ENCODE data around the gene SGSH. TPM values are rescaled to one million over a fixed set of nuclear protein-coding genes. Genes with fewer than 3 reads are reported as not detected.

SGSH gene
- polyA plus RNA-seq, 1 donor, result 19.7 TPM

DNA sequence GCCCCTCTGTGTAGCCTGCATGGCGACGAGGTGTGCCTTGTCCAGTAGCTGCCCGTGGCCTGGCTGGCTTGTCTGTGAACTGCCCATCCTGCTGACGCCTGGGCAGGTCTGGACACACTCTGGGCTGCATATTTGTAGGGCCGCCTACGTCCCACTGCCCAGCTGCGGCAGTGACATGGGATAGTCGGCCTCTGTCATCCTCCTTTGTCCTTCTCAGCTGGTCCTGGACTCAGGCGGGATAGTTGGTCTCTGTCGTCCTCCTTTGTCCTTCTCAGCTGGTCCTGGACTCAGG is 35.8 kb downstream of the SGSH start:
- no peak for DNase-seq (ENCODE audit: low read depth)

- no peak for DNase-seq (ENCODE audit: low read depth)
Observed at GRCh38 chr17:80183581-80184422, 36.3 kb downstream of the SGSH start.

DNA sequence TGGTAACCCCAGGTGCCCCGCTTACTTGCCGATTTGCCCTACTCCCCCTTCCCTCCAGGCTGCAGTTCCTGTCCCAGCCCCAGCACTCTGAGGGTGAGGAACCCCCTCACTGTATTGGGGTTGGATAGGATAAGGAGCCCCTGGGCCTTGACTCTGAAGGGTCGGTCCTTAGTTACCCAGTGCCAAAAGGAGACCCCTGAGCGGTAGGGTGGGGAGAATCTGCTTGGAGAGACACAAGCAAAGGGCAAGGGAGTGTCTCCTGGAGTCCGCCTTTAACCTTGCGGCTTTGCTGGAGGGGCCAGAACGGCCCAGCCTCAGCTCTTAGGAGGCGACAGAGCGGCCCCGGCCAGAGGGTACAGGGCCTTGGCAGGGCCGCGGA is 37.3 kb downstream of the SGSH start:
- no peak for DNase-seq (ENCODE audit: low read depth)

DNA sequence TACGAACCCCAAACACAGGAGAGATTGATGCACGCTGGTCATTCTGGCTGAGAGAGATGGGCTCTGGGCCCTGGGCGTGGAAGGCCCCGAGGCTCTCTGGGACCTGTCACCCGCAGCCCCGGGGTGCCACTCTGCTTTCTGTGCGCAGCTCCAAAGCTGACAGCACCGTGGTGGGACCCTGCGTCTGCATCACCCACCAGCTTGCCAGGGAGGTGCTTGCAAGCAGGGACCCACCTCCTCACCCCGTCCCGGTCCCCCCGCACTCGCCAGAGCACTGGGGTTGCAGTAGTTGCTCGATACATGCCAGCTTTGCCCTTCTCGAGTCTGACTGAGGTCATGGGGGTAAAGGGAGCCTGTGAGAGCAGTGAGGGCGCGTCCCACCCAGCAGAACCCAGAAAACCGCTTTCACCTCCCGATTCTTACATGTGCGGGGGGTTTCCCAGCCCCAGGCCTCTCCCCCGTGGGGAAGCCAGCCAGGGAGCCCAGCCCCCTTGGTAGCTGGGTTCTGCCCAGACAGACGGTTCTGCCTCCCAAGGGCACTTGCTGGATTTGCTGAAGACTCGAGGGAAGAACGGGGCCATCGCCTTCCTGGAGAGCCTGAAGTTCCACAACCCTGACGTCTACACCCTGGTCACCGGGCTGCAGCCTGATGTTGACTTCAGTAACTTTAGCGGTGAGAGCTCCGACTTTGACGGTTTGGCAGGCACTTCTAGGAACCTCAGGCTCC is 37.9 kb downstream of the SGSH start:
- DNase-seq (ENCODE audit: low read depth), result no peak

DNA sequence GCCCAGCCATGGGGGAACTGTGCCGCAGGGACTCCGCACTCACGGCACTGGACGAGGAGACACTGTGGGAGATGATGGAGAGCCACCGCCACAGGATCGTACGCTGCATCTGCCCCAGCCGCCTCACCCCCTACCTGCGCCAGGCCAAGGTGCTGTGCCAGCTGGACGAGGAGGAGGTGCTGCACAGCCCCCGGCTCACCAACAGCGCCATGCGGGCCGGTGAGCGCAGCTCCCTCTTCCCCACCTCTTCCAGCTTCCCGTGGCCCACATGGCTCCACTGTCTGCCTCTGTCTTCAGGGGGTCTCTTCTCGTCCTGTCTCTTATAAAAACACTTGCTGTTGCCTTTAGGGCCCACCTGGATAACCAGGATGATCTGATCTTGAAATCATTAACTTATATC is 38.7 kb downstream of the SGSH start:
- DNase-seq (ENCODE audit: low read depth), result no peak

DNA sequence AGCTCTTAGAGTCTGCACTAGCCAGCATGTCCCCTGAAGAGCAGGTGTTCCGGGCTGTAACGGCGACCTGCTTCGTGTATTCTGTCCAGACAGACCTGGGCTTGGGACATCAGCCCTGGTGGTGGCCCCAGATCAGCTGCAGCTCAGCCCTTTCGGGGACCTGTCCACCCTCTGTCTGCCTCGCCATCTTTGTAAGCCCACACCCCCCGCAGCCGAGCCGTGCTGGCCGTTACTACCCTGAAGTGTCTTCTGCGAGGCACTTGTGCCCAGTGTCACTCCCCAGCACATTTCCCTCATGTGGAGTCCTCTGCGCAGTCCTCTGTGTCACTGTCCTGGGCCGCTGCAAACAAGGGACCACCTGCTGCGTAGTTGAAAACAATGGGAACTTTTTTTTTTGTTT is 39.9 kb downstream of the SGSH start:
- DNase-seq (ENCODE audit: low read depth), result no peak

DNA sequence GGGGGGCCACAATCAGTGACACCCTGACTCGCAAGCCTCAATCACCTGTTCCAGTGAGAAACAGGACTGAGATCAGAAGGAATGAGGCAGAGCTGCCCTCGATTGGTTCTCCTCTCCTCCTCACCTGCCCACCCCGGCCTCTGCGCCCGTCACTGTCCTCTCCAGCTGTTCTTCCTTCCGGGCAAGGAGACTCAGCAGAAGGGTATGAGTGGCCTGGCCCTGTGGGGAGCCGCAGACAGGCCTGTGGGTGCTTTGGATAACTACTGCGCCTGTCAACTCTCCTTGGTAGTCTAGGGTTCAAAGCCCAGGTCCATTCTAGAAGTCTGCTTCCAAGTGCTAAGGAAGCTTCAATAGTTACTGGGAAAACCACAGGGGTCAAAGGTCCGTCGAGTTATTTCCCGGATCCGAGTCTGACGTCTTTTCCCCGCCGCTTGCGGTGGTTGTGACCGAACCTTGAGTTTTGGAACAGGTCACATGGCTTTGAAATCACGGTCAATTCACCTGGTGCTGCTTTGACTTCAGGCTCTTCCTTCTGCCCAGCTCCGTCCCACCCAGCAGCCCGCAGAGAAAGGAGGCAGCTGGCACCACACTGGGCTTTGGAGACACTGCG is 42.0 kb downstream of the SGSH start:
- no peak for DNase-seq (ENCODE audit: low read depth)

- no peak for DNase-seq (ENCODE audit: low read depth)
Observed at GRCh38 chr17:80176757-80177156, 43.4 kb downstream of the SGSH start.

DNA sequence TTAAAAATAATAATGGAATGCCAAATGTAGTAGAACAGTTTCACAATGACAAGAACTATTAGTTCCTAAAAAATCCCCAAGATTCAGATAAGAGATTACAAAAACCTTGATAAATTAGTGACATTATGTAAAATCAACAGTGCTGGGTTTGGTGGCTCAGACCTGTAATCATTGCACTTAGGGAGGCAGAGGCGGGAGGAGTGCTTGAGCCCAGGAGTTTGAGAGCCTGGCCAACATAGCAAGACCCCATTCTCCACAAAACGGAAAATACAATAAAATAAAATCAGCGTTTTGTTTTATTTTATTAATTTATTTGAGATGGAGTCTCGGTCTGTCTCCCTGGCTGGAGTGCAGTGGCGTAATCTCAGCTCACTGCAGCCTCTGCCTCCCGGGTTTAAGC is 46.2 kb downstream of the SGSH start:
- no peak for DNase-seq (ENCODE audit: low read depth)

GRCh38 chr17:80173126-80173525 is 47.0 kb downstream of the SGSH start:
- no peak for DNase-seq (ENCODE audit: low read depth)

- no peak for DNase-seq (ENCODE audit: low read depth)
Observed at GRCh38 chr17:80171681-80172080, 48.5 kb downstream of the SGSH start.

DNA sequence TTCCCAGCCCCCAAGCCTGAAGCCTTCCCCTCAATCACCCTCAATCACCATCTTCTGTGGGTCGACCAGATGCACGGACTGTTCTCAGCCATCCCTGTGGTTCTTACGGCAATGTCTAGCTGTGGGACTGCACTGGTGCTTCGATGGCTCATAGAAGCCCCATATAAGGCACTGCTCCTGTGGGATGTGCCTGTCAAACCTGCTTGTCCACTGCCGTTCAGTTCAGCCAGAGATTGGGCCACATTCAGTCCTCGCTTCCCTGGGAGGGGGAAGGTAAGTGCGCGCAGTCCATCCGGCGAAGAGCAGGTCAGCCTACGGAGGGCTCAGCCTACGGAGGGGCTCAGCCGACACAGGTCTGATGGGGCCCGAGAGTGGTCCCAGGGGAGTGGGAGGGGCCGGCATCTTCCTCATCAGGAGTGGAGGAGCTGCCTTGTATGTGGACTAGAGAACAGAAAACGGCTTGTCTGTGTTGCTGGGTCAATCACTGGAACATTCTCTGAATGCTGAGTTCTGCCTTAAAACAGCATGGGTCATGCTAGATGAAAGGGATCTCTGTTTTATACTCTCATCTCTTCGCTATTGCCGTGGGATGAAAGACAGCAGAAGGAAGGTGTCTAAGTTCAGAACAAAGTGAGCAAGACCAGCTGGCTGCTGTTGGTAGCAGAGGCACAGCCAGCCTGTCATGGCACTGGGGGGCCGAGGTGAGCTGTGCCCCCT is 50.2 kb downstream of the SGSH start, which contains the start of gene CARD14:
CARD14 (plus strand) TSS at position 247 of the 717 bp plus-strand sequence. CDS start 11,409 bp downstream, outside the sequence.
- DNase-seq (ENCODE audit: low read depth), result no peak

DNA sequence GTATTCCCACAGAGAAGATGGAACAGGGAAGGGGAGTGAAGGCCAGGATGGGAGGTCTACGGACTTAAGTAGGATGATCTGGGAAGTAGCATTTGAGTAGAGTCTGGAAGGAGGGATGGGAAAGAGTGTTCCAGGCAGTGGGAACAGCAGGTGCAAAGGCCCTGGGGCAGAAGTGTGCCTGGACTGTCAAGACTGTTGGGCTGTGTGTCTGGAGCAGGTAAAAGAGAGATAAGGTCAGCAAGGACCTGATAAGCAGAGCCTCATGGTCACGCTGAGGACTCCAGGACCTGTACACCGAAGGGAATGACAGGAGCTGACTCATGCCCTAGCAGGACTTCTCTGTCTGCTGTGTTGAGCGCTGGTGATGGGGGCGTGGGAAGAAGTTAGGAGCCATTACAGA is 51.0 kb downstream of the SGSH start:
- DNase-seq (ENCODE audit: low read depth), result no peak

- DNase-seq (ENCODE audit: low read depth), result no peak
Observed at GRCh38 chr17:80168371-80168770, 51.8 kb downstream of the SGSH start.

DNA sequence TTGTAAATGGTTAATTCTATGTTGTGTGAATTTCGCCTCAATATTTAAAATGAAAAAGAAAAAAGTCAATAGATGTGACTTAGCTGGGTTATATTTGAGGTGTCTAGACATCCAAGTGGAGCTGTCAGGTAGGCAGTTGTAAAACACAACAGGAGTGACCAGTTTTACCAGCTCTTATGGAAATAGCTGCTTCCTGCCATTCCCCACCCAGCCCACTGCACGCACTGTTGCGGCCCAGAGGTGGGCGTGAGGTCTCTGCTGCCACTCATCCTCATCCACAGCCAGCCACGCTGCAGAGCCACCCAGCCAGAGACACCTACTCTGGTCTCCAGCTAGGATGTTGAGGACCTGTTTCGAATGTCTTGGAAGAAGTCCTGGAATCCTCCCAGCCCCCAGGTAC is 53.7 kb downstream of the SGSH start:
- no peak for DNase-seq (ENCODE audit: low read depth)

GRCh38 chr17:80164185-80164584 is 55.9 kb downstream of the SGSH start:
- no peak for DNase-seq (ENCODE audit: low read depth)

DNA sequence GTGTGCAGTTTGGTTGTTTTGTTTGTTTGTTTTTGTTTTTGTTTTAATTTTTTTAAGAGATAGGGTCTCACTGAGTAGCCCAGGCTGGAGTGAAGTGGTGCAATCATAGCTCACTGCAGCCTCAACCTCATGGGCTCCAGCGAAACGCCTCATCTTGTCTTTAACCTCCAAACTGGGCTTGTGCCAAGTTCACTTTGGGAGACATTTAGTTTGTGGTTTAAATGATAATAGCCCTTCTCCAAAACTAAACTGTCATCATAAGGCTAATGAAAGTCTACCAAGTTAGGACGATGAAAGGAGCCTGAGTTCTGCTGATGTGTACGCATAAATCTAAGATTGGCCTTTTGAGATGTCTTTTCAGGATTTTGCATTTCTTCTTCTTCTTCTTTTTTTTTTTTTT is 56.8 kb downstream of the SGSH start:
- no peak for DNase-seq (ENCODE audit: low read depth)

- DNase-seq (ENCODE audit: low read depth), result no peak
Observed at GRCh38 chr17:80160536-80160935, 59.6 kb downstream of the SGSH start.

All from forelimb muscle (tissue), 1 donor.